Subcutaneous adipose tissue (tissue), 4 donors: ENCODE measurements around the gene ATP6V0E2. TPM values are rescaled to one million over a fixed set of nuclear protein-coding genes. Genes with fewer than 3 reads are reported as not detected.

Experiments used
- CTCF ChIP-seq: fragments of 450-650 bp; IDR thresholded peaks from one replicate; pipeline ENCODE4 v1.5.1; 2016; ENCODE audit warnings: low read depth, mild to moderate bottlenecking, control low read depth, antibody characterized with exemption, moderate library complexity
- total RNA-seq, 4 donors: library from RNA; depleted of rRNA; stranded (reverse); fragments of >200 nt; gene quantifications; one replicate each; pipeline ENCODE4 v1.1.0, GENCODE V29; 2016

Gene ATP6V0E2
- total RNA-seq, 4 donors from 2014 or later = 7.5 to 32.8 (median 13.5) TPM

GRCh38 chr7:149836434-149836833 is 37.3 kb upstream of the ATP6V0E2 start:
- TF ChIP-seq CTCF = no peak

DNA sequence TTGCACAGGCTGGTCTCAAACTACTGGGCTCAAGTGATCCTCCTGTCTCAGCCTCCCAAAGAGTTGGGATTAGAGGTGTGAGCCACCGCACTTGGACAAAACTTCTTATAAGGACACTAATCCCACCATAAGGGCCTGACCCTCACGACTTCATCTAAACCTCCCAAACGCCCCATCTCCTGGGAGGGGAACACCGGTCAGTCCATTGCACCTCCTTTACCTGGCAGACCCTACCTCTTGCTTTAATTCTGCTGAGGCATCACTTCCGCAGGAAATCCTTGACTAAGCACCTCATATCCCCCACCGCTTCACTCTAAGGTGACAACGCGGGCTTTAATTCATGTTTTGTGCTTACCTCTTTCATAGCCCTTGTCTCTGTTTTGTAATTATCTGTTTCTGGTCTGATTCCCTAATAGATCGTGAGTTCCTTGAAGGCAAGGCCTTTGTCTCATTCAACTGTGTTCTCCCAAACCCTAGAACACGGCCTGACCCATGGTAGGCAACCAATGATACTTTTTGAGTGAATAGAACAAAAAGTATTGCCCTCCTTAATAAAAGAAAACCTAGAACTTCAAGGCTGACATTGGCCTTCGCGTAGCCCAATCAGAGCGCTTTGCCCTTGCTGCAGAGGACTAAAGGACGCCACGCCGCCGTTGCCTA is 36.1 kb upstream of the ATP6V0E2 start:
- TF ChIP-seq CTCF = no peak

DNA sequence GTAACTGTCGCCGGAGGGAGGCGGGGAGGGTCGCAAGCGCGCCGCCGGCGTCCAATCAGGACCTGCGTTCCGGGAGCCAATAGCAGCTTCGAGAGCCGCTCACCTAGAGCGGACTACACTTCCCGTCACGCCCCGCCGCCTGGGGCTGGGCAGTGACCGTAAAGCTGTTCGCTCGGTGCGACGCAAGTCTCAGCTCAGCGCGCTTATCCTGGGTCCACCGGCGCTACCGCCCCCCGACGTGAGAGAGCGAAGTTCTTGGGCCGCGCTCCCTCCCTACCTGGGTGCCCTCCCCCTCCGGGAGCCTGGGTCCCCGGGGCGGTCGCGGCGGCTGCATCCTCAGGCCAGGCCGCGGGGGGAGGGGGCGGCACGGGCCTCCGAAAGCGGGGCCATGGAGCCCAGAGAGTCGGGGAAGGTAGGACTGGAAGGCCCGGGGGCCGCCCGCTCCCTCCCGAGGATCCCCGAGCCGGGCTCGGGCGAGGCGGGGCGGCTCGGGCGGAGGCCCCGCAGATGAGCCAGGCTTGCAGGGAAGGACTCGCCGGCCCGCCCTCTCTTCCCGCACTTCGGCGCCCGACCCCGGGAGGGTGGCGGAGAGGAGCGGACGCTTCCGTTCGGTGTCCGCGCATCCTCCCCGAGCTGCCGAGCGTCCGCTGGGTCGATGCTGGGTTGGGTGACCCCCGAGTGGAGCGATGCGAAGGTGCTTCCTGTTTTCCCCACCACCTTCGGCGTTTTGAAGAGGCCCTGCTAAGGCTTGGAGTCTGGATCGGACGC is 35.4 kb upstream of the ATP6V0E2 start, which contains the start of gene ZNF862:
Gene ZNF862 (plus strand): TSS at position 152 of the 768 bp plus-strand sequence. CDS start 237 bp downstream, at position 389.
- no peak for TF ChIP-seq CTCF

- TF ChIP-seq CTCF = no peak
Measured at GRCh38 chr7:149838992-149839408, 34.8 kb upstream of the ATP6V0E2 start.

DNA sequence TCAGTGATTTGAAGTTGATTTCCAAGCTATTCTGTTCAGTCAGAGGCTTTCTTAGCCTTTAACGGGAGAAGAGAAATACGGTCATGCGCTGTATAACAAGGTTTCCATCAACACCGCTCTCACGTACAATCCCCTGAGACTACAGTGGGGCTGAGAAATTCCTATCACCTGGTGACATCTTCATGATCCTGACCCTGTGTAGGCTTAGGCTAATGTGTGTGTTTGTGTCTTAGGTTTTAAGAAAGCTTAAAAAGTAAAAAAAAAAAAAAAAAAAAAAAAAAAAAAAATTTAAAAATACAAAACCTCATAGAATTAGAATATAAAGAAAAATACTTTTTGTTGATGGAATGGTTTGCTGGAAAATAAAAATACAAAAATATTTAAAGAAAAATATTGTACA is 33.8 kb upstream of the ATP6V0E2 start:
- TF ChIP-seq CTCF = no peak

- no peak for TF ChIP-seq CTCF
Measured at GRCh38 chr7:149843566-149843965, 30.2 kb upstream of the ATP6V0E2 start.

GRCh38 chr7:149844445-149844844 is 29.3 kb upstream of the ATP6V0E2 start:
- no peak for TF ChIP-seq CTCF
